Hepatocyte (in vitro differentiated cells): Measurements from ENCODE around the gene ASGR1.

Experiments used
- EZH2 ChIP-seq: fragments of 200-600 bp; sonication (generic); IDR thresholded peaks from 2 replicates; pipeline ENCODE4 v1.6.1; 2016; ENCODE audit warnings: antibody characterized with exemption, mild to moderate bottlenecking, borderline replicate concordance
- TF ChIP-seq, protein P1 (sequence below): fragments of 200-600 bp; sonication (generic); IDR thresholded peaks from 2 replicates; pipeline ENCODE4 v1.5.1; 2016; ENCODE audit warnings: antibody characterized with exemption, mild to moderate bottlenecking; ENCODE audit not compliant: poor library complexity

DNA sequence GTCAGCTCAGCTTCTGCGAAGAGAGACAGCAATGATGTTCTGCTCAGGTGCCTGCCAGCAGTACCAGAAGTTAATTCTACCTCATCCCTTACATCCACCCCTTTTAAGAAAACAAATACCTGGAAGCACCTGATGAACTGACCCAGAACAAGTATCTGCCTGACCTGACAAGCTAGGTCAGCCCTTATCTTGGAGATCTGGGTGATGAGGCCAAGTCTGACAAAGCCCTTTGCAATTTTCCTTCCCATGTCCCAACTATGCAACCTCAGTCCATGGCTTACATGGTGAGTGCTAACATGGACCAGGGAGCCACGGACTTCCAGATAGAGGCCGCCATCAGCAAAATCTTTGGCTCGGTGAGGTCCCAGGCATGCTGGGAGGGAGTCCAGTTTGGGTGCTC, 44.2 kb upstream of the ASGR1 start:
- TF ChIP-seq, protein P1, sequence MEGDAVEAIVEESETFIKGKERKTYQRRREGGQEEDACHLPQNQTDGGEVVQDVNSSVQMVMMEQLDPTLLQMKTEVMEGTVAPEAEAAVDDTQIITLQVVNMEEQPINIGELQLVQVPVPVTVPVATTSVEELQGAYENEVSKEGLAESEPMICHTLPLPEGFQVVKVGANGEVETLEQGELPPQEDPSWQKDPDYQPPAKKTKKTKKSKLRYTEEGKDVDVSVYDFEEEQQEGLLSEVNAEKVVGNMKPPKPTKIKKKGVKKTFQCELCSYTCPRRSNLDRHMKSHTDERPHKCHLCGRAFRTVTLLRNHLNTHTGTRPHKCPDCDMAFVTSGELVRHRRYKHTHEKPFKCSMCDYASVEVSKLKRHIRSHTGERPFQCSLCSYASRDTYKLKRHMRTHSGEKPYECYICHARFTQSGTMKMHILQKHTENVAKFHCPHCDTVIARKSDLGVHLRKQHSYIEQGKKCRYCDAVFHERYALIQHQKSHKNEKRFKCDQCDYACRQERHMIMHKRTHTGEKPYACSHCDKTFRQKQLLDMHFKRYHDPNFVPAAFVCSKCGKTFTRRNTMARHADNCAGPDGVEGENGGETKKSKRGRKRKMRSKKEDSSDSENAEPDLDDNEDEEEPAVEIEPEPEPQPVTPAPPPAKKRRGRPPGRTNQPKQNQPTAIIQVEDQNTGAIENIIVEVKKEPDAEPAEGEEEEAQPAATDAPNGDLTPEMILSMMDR, result no peak
- TF ChIP-seq EZH2, result no peak
